Endodermal cell (in vitro differentiated cells): Measurements from ENCODE around the gene PSMC6. TPM values are rescaled to one million over a fixed set of nuclear protein-coding genes. Genes with fewer than 3 reads are reported as not detected.
A peak's percentile ranks its signal among the peaks of the same experiment; 100 is the strongest.

ENCODE experiments used
- DNase-seq: peaks from one replicate; pipeline ENCODE4 v3.0.0-alpha.2; 2017
- H3K27ac ChIP-seq: 2 replicates; pipeline ENCODE4 v1.5.1; 2013; ENCODE audit warnings: mild to moderate bottlenecking, low read depth, low read length, moderate library complexity
- H3K27me3 ChIP-seq: 2 replicates; pipeline ENCODE4 v1.6.1; 2013; ENCODE audit warnings: mild to moderate bottlenecking, low read length, moderate library complexity; ENCODE audit not compliant: insufficient read depth, control insufficient read depth, poor library complexity, severe bottlenecking
- H3K36me3 ChIP-seq: 2 replicates; pipeline ENCODE4 v1.7.0; 2013; ENCODE audit warnings: mild to moderate bottlenecking, low read length, moderate library complexity; ENCODE audit not compliant: control insufficient read depth, insufficient read depth
- H3K4me1 ChIP-seq: one replicate; pipeline ENCODE4 v1.7.0; 2013; ENCODE audit warnings: low read length; ENCODE audit not compliant: control insufficient read depth, insufficient read depth
- H3K4me3 ChIP-seq: 2 replicates; pipeline ENCODE4 v1.5.1; 2013; ENCODE audit warnings: mild to moderate bottlenecking, low read length, moderate library complexity
- H3K9ac ChIP-seq: 2 replicates; pipeline ENCODE4 v1.6.1; 2013; ENCODE audit warnings: mild to moderate bottlenecking, low read length, moderate library complexity; ENCODE audit not compliant: poor library complexity, severe bottlenecking; ENCODE audit errors: extremely low read depth
- H3K9me3 ChIP-seq: 2 replicates; pipeline ENCODE4 v1.6.1; 2013; ENCODE audit warnings: mild to moderate bottlenecking, low read length, moderate library complexity; ENCODE audit not compliant: control insufficient read depth
- H3K27ac Mint-ChIP-seq: 2 replicates; pipeline ENCODE4 v1.8.0; 2020; ENCODE audit warnings: mixed read lengths
- H3K27me3 Mint-ChIP-seq: 2 replicates; pipeline ENCODE4 v1.8.0; 2021; ENCODE audit warnings: mild to moderate bottlenecking, mixed read lengths; ENCODE audit not compliant: insufficient read depth
- H3K36me3 Mint-ChIP-seq: 2 replicates; pipeline ENCODE4 v1.8.0; 2020; ENCODE audit warnings: low read depth, mixed read lengths
- H3K4me1 Mint-ChIP-seq: 2 replicates; pipeline ENCODE4 v1.8.0; 2020; ENCODE audit warnings: mixed read lengths
- H3K4me3 Mint-ChIP-seq: 2 replicates; pipeline ENCODE4 v1.8.0; 2020; ENCODE audit warnings: mild to moderate bottlenecking, moderate library complexity, mixed read lengths
- H3K9me3 Mint-ChIP-seq: 2 replicates; pipeline ENCODE4 v1.8.0; 2020; ENCODE audit warnings: mild to moderate bottlenecking, mixed read lengths
- WGBS, 2 experiments: methylation state at CpG; one replicate each; pipeline versions ENCODE4 v1.1.5 to v1.1.7; 2013; ENCODE audit warnings: missing lambda C conversion rate in 2 of 2, mixed read lengths in 1 of 2; ENCODE audit not compliant: insufficient coverage in 1 of 2, insufficient read length in 1 of 2; 5-methylcytosine and 5-hydroxymethylcytosine counted together
- long read RNA-seq, 4 experiments: library from polyadenylated mRNA in 2 of 4; library from RNA in 1 of 4; library from capped mRNA in 1 of 4; stranded (forward) in 3 of 4; unstranded in 1 of 4; transcript quantifications; one replicate each; pipeline ENCODE4 v2.0.0, GENCODE V29; 2020 to 2021; ENCODE audit warnings: inconsistent platforms in 1 of 4
- polyA plus RNA-seq, 2 experiments: library from polyadenylated mRNA; stranded (reverse); fragments of 50-300 nt; gene quantifications; one replicate each; pipeline ENCODE4 v1.2.3, GENCODE V29; 2013
- total RNA-seq, 2 donors: library from RNA; stranded (reverse); fragmentation: NEBNext Ultra II Directional in 1 of 2; extraction: Animal tissue kit (Norgen Biotek cat#: 25700) in 1 of 2; gene quantifications; 2 replicates in 1 of 2; 3 replicates in 1 of 2; pipeline ENCODE4 v1.2.1, GENCODE V29; 2021
- TF ChIP-seq, protein P1 (sequence below): fragments of 200-600 bp; sonication (generic); conservative IDR thresholded peaks from 2 replicates; pipeline ENCODE4 v1.5.0; 2021; ENCODE audit warnings: antibody characterized with exemption, mild to moderate bottlenecking

Gene PSMC6
- 100 to 1,000 TPM; 102 to 121 TPM for total RNA-seq
- polyA plus RNA-seq (2013, experiment 1 of 2): 116 TPM
- 105 TPM for polyA plus RNA-seq (2013, experiment 2 of 2)
- long read RNA-seq, experiment 1, transcript PSMC6-201 (14 exons, 2,188 nt): major isoform, 26 of 78 reads
- long read RNA-seq, experiment 1, partial matches to known transcripts: 14 of 78 reads
- long read RNA-seq, experiment 1, other reads (novel, unspliced or antisense): 38 of 78 reads
- long read RNA-seq, experiment 2, transcript PSMC6-201 (14 exons, 2,188 nt): major isoform, 112 of 130 reads
- long read RNA-seq, experiment 2, partial matches to known transcripts: 3 of 130 reads
- long read RNA-seq, experiment 2, other reads (novel, unspliced or antisense): 15 of 130 reads
- long read RNA-seq, experiment 3, transcript PSMC6-201 (14 exons, 2,188 nt): major isoform, 668 of 738 reads
- long read RNA-seq, experiment 3, partial matches to known transcripts: 8 of 738 reads
- long read RNA-seq, experiment 3, other reads (novel, unspliced or antisense): 59 of 738 reads
- long read RNA-seq, experiment 4, transcript PSMC6-201 (14 exons, 2,188 nt): major isoform, 383 of 420 reads
- long read RNA-seq, experiment 4, partial matches to known transcripts: 9 of 420 reads
- long read RNA-seq, experiment 4, other reads (novel, unspliced or antisense): 28 of 420 reads

DNA sequence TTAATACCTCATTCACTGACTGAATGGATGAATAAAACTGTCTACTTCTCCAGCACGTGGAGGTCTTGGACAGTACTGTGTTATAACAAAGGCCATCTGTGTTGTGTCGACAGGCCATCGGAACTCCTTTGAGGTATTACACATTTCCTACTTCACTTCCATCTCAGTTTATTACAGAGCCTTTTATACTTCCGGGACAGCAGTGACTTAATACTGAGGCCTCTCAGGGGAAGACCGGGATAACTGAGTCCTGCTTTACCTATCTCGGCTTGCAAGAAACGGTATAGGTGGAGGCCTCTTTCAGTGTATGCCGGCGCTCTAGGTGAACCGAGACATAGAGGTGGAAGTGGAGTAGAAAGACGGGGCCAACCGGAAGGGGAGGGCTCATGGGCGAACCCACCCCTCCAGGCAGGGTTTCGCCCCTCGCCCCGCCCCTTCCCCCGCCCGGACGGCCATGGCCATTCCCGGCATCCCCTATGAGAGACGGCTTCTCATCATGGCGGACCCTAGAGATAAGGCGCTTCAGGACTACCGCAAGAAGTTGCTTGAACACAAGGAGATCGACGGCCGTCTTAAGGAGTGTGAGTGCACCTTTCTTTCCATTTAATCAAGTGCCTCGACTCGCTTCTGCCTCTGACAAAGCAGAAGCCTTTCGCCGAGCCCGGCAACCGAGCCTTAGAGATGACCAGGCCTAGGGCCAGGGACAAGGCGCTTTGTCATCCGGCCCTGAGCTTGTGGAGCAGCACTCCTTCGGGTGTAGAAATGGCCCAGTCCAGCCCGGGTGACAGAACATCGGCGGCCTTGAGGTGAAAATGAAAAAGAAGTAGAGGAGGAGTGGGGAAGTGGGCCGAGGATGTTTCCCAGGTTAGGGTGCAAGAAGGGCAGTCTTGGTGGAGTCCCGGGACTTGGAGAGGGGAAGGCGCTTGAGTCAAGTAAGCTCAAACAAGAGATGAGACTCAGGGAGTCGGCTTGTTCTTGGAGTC, at the start of gene PSMC6:
TSS of gene PSMC6 (plus strand) at position 477 of the 983 bp plus-strand sequence. CDS start at position 497, 20 bp downstream.
- 4 to 8% methylated on average over 21 to 43 of the region's 43 CpGs for WGBS, 2 experiments
- Histone ChIP-seq H3K9ac (peak within 1 kb of the TSS; percentile 87), H3K4me1 (peaks cover 3% of the 10 kb centered on the region), H3K36me3 (peaks cover 37% of the 10 kb centered on the region), H3K4me3 (peak within 1 kb of the TSS; percentile 100), H3K27me3 (no peaks in the 10 kb centered on the region), H3K9me3 (no peaks in the 10 kb centered on the region), H3K27ac (peak within 1 kb of the TSS; percentile 82)
- Mint-ChIP-seq H3K27me3 (no peaks in the 10 kb centered on the region), H3K4me1 (peaks cover 11% of the 10 kb centered on the region), H3K9me3 (peaks cover 4% of the 10 kb centered on the region), H3K4me3 (peak within 1 kb of the TSS; percentile 100), H3K27ac (peak within 1 kb of the TSS; percentile 99), H3K36me3 (peaks cover 37% of the 10 kb centered on the region)
- TF ChIP-seq, protein P1, sequence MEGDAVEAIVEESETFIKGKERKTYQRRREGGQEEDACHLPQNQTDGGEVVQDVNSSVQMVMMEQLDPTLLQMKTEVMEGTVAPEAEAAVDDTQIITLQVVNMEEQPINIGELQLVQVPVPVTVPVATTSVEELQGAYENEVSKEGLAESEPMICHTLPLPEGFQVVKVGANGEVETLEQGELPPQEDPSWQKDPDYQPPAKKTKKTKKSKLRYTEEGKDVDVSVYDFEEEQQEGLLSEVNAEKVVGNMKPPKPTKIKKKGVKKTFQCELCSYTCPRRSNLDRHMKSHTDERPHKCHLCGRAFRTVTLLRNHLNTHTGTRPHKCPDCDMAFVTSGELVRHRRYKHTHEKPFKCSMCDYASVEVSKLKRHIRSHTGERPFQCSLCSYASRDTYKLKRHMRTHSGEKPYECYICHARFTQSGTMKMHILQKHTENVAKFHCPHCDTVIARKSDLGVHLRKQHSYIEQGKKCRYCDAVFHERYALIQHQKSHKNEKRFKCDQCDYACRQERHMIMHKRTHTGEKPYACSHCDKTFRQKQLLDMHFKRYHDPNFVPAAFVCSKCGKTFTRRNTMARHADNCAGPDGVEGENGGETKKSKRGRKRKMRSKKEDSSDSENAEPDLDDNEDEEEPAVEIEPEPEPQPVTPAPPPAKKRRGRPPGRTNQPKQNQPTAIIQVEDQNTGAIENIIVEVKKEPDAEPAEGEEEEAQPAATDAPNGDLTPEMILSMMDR: no peak
- peak; percentile 98 for DNase-seq

DNA sequence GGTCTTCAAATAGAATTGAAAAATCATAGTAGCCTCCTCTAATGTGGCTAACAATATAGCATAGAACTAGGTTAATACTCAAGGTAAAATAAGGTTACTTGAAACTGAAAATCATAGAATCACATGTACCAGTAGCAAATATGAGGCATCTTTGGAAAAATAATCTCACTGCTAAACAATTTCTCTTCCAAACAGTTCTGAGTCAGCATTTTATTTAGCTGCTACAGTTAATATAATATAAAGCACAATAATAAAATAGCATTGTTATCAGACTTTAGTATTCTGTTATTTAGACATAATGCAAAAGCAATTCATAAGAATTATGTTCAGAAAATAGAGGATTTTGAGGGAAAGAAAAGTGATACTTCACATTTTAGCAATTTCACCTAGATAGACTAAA, 46.7 kb upstream of the PSMC6 start:
- no peak overlapping the region for H3K9ac ChIP-seq
- H3K9me3 Mint-ChIP-seq: peaks cover 8% of the 10 kb centered on the region
- H3K27ac Mint-ChIP-seq: no peak overlapping the region
- H3K9me3 ChIP-seq: peaks cover 13% of the 10 kb centered on the region
- peaks cover 3% of the 10 kb centered on the region for H3K4me1 ChIP-seq
- H3K36me3 ChIP-seq: peaks cover 23% of the 10 kb centered on the region
- no peaks in the 10 kb centered on the region for H3K27me3 Mint-ChIP-seq
- no peak overlapping the region for H3K27ac ChIP-seq
- DNase-seq: no peak
- no peaks in the 10 kb centered on the region for H3K27me3 ChIP-seq
- no peak overlapping the region for H3K4me3 Mint-ChIP-seq
- H3K36me3 Mint-ChIP-seq: peaks cover 18% of the 10 kb centered on the region
- TF ChIP-seq, protein P1: no peak
- no peak overlapping the region for H3K4me3 ChIP-seq
- H3K4me1 Mint-ChIP-seq: peaks cover 16% of the 10 kb centered on the region

DNA sequence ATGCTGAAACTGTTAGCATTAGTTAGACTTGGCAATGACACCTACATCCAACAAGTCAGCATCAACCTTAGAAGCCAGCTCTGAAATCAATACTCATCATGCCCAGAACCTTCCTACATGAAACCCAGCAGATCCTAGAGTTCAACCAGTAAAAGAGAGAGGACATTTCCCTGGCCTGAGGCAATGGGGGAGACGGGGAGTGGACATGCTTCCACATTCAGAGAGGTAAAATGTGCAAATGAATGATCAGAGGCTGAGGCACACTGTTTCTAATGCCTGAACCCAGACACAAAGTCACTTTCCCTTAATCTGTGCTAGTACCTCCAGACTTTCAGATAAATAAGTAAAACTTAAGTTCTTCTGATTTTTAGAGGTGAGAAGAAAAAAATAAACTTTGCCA, 46.2 kb upstream of the PSMC6 start:
- H3K27ac Mint-ChIP-seq: no peak overlapping the region
- no peak overlapping the region for H3K4me3 ChIP-seq
- H3K27me3 Mint-ChIP-seq: no peaks in the 10 kb centered on the region
- peaks cover 19% of the 10 kb centered on the region for H3K4me1 Mint-ChIP-seq
- H3K9me3 ChIP-seq: peaks cover 13% of the 10 kb centered on the region
- peaks cover 19% of the 10 kb centered on the region for H3K36me3 ChIP-seq
- 88 to 100% methylated on average over 1 of the region's 1 CpG for WGBS, 2 experiments
- H3K36me3 Mint-ChIP-seq: peaks cover 23% of the 10 kb centered on the region
- TF ChIP-seq, protein P1: no peak
- no peak overlapping the region for H3K27ac ChIP-seq
- H3K4me1 ChIP-seq: peaks cover 3% of the 10 kb centered on the region
- H3K4me3 Mint-ChIP-seq: no peak overlapping the region
- no peak overlapping the region for H3K9ac ChIP-seq
- DNase-seq: no peak
- H3K9me3 Mint-ChIP-seq: peaks cover 10% of the 10 kb centered on the region
- no peaks in the 10 kb centered on the region for H3K27me3 ChIP-seq
